ENCODE measurements around the gene CAMSAP1. TPM values are rescaled to one million over a fixed set of nuclear protein-coding genes. Genes with fewer than 3 reads are reported as not detected.

Gene CAMSAP1
- total and polyA plus RNA-seq, 2 of the 4 experiments (the other 2 are of a cell fraction): 8.2 to 19.5 TPM

GRCh38 chr9:135788576-135789300 is 118.6 kb downstream of the CAMSAP1 start:
- Histone ChIP-seq H2AK5ac (ENCODE audit: low read depth, low read length) (no peak overlapping the region), H2BK20ac (ENCODE audit: low read depth, low read length) (no peak overlapping the region), H2BK120ac (ENCODE audit: low read depth, low read length) (no peak overlapping the region), H3K14ac (replicated peaks; ENCODE audit: low read depth, low read length) (no peak overlapping the region), H4K5ac (ENCODE audit: low read depth, low read length) (no peak overlapping the region), H3K4ac (ENCODE audit: low read depth, low read length) (no peak overlapping the region), H3K4me3 (ENCODE audit: insufficient read depth, low read depth, low read length) (no peak overlapping the region), H4K8ac (ENCODE audit: low read depth in 2 of 2, low read length in 2 of 2) (no peak overlapping the region), H3K9me3 (ENCODE audit: control insufficient read depth, insufficient read depth, low read length) (no peaks in the 10 kb centered on the region), H3K79me1 (ENCODE audit: low read depth in 1 of 2, low read length in 2 of 2) (no peaks in the 10 kb centered on the region), H3K9ac (ENCODE audit: low read depth, low read length) (no peak overlapping the region), H3K36me3 (ENCODE audit: control insufficient read depth, insufficient read depth, low read length) (no peaks in the 10 kb centered on the region), H3K23ac (ENCODE audit: low read depth, low read length) (no peak overlapping the region), H4K20me1 (ENCODE audit: insufficient read depth, low read length) (no peaks in the 10 kb centered on the region), H3K27me3 (ENCODE audit: control insufficient read depth, insufficient read depth, low read length) (peaks cover 24% of the 10 kb centered on the region), H2AK9ac (replicated peaks; ENCODE audit: low read depth, low read length, poor library complexity) (no peak overlapping the region), H3K27ac (ENCODE audit: insufficient read depth, low read length) (no peak overlapping the region), H3K18ac (ENCODE audit: low read depth, low read length) (no peak overlapping the region), H3K4me2 (ENCODE audit: low read depth, low read length) (no peak overlapping the region), H2BK5ac (ENCODE audit: low read depth, low read length, poor library complexity, severe bottlenecking) (no peak overlapping the region), H3K4me1 (ENCODE audit: control insufficient read depth, insufficient read depth, low read length) (no peaks in the 10 kb centered on the region), H2BK15ac (ENCODE audit: low read depth, low read length) (no peak overlapping the region), H3K56ac (ENCODE audit: extremely low read depth, insufficient read depth, low read length) (no peak overlapping the region), H2AFZ (replicated peaks; ENCODE audit: low read length, poor library complexity) (no peak overlapping the region), H3K9me1 (ENCODE audit: insufficient read depth, low read length) (no peaks in the 10 kb centered on the region), H4K91ac (ENCODE audit: insufficient read depth, low read depth, low read length) (no peak overlapping the region)
- CTCF ChIA-PET: no interaction called here
- POLR2A ChIA-PET (ENCODE audit: unreplicated experiment): no interaction called here
- dilution Hi-C loops (cut with HindIII; ENCODE audit: low sequenced_read_pairs, unreplicated experiment): no loop called here
- intact Hi-C loops (cut with micrococcal nuclease): no loop called here
- TF ChIP-seq NFE2L2 (IDR thresholded peaks at IDR 0.05; ENCODE audit: low read depth, low read length): no peak
- no peak for TF ChIP-seq FOS (IDR thresholded peaks at IDR 0.05; ENCODE audit: low read depth, low read length)
- TF ChIP-seq POLR2A (IDR thresholded peaks at IDR 0.05; ENCODE audit: low read depth, low read length): no peak
- no peak for TF ChIP-seq CHD1 (IDR thresholded peaks at IDR 0.05; ENCODE audit: low read depth, low read length)
- no peak for TF ChIP-seq MXI1 (IDR thresholded peaks at IDR 0.05; ENCODE audit: borderline replicate concordance, low read depth, low read length)
- no peak for TF ChIP-seq RCOR1 (IDR thresholded peaks at IDR 0.05; ENCODE audit: insufficient replicate concordance, low read length)
- no peak for TF ChIP-seq SMC3 (IDR thresholded peaks at IDR 0.05; ENCODE audit: low read depth, low read length)
- TF ChIP-seq MAFK (IDR thresholded peaks at IDR 0.05; ENCODE audit: low read depth, low read length): no peak
- TF ChIP-seq ELK1 (IDR thresholded peaks at IDR 0.05; ENCODE audit: borderline replicate concordance, low read depth, low read length): no peak
- TF ChIP-seq CEBPB (IDR thresholded peaks at IDR 0.05; ENCODE audit: low read depth, low read length): no peak
- no peak for TF ChIP-seq BHLHE40 (IDR thresholded peaks at IDR 0.05; ENCODE audit: low read depth, low read length)
- TF ChIP-seq RFX5 (IDR thresholded peaks at IDR 0.05; ENCODE audit: low read depth, low read length): no peak
- TF ChIP-seq MAZ (IDR thresholded peaks at IDR 0.05; ENCODE audit: borderline replicate concordance, low read depth, low read length): no peak
- TF ChIP-seq RAD21 (IDR thresholded peaks at IDR 0.05; ENCODE audit: low read length): no peak
- TF ChIP-seq USF2 (IDR thresholded peaks at IDR 0.05; ENCODE audit: low read depth, low read length): no peak
- TF ChIP-seq CTCF (conservative IDR thresholded peaks at IDR 0.05; ENCODE audit: low read depth, low read length): no peak
- DNase-seq (no peak), ATAC-seq (ENCODE audit: low read depth) (no peak)
- WGBS, 2 experiments (ENCODE audit: extremely low coverage in 2 of 2, insufficient read length in 1 of 2): 70% methylated on average over 14 of the region's 36 CpGs; no CpG with 5 or more reads in 1 of the 2 experiments
- BruUV-seq (replicated peaks): no TSS peak
- in situ Hi-C loops (cut with MboI; ENCODE audit: low sequenced_read_pairs): no loop called here

All from IMR-90 (cell line).